Epithelial cell of esophagus (primary cell): Measurements from ENCODE around the gene FAM131A.
A peak's percentile ranks its signal among the peaks of the same experiment; 100 is the strongest.

Experiments
- DNase-seq: peaks from one replicate; pipeline ENCODE4 v3.0.0; 2010; ENCODE audit warnings: low read depth
- H3K4me3 ChIP-seq: 2 replicates; pipeline ENCODE4 v1.5.1; 2011; ENCODE audit warnings: mild to moderate bottlenecking, low read length, control low read depth
- TF ChIP-seq, protein P1 (sequence below): IDR thresholded peaks from 2 replicates; pipeline ENCODE4 v1.5.1; 2011; ENCODE audit warnings: low read depth, mild to moderate bottlenecking, low read length, control low read depth, inconsistent platforms; ENCODE audit not compliant: insufficient read depth; ENCODE audit errors: missing control alignments

Gene FAM131A

DNA sequence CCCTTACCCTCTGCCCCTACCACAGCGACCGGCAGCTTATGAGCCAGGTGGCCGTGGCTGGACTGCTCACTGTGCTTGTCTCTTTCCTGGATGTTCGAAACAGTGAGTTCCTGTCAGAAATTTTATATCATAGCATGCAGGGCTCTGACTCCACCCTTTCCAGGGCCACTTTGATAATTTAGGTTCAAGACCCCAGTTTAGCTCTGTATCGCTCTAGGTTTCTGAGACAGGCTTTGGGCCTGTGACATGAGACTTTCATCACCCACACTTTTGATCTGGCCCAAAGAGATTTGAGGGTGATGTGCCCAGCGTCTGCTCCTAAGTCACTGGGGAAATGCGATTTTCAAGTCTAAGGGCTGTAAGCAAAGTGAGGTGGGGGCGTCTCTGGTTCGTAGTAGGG lies 29.5 kb upstream of the FAM131A start:
- H3K4me3 ChIP-seq: no peak overlapping the region
- DNase-seq: no peak
- TF ChIP-seq, protein P1, sequence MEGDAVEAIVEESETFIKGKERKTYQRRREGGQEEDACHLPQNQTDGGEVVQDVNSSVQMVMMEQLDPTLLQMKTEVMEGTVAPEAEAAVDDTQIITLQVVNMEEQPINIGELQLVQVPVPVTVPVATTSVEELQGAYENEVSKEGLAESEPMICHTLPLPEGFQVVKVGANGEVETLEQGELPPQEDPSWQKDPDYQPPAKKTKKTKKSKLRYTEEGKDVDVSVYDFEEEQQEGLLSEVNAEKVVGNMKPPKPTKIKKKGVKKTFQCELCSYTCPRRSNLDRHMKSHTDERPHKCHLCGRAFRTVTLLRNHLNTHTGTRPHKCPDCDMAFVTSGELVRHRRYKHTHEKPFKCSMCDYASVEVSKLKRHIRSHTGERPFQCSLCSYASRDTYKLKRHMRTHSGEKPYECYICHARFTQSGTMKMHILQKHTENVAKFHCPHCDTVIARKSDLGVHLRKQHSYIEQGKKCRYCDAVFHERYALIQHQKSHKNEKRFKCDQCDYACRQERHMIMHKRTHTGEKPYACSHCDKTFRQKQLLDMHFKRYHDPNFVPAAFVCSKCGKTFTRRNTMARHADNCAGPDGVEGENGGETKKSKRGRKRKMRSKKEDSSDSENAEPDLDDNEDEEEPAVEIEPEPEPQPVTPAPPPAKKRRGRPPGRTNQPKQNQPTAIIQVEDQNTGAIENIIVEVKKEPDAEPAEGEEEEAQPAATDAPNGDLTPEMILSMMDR: no peak

DNA sequence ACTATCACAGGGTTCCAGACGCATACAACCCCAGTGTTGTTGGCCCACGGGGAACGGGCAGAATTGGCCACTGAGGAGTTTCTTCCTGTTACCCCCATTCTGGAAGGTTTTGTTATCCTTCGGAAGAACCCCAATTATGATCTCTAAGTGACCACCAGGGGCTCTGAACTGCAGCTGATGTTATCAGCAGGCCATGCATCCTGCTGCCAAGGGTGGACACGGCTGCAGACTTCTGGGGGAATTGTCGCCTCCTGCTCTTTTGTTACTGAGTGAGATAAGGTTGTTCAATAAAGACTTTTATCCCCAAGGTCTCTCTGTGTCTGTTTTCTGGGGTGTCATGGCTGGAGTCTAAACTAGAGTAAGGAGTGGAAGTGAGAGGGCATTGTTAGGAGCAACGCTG lies 28.7 kb upstream of the FAM131A start:
- TF ChIP-seq, protein P1: no peak
- no peak overlapping the region for H3K4me3 ChIP-seq
- DNase-seq: no peak

DNA sequence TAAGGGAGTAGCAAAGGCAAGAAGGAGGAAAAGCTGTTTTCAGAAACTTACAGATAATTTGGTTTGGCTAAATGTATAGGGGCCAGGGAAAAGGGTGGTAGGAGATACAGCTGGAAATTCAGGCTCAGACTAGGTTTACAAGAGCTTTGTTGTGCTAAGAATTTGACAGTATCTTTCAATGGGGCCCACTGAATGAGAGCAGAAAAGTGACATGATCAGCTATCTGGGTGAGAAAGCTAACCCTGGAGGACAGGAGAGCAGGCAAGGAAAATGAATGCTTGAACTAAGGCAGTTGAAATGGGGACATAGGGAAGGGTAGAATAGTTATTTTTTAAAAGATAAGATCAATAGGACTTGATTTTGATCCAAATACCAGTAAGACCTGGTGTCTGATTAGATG lies 25.8 kb upstream of the FAM131A start:
- H3K4me3 ChIP-seq: no peak overlapping the region
- no peak for DNase-seq
- TF ChIP-seq, protein P1: no peak

DNA sequence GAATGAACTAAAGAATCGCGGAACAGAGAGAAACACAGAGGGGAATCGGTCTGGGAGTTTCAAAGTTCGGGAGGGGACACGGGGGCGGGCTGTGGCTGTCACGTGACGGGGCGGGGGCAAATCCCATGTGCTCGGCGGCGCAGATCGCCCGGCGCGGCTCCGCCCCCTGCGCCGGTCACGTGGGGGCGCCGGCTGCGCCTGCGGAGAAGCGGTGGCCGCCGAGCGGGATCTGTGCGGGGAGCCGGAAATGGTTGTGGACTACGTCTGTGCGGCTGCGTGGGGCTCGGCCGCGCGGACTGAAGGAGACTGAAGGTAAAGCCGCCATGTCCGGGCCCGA lies 23.1 kb upstream of the FAM131A start, which contains the start of gene EIF4G1:
Gene EIF4G1, plus strand, starts transcription at position 244 of the 337 bp plus-strand sequence. CDS start 1,191 bp downstream, outside the sequence.
- DNase-seq: peak; percentile 96
- H3K4me3 ChIP-seq: peak within 1 kb of the TSS; percentile 88
- TF ChIP-seq, protein P1: no peak

DNA sequence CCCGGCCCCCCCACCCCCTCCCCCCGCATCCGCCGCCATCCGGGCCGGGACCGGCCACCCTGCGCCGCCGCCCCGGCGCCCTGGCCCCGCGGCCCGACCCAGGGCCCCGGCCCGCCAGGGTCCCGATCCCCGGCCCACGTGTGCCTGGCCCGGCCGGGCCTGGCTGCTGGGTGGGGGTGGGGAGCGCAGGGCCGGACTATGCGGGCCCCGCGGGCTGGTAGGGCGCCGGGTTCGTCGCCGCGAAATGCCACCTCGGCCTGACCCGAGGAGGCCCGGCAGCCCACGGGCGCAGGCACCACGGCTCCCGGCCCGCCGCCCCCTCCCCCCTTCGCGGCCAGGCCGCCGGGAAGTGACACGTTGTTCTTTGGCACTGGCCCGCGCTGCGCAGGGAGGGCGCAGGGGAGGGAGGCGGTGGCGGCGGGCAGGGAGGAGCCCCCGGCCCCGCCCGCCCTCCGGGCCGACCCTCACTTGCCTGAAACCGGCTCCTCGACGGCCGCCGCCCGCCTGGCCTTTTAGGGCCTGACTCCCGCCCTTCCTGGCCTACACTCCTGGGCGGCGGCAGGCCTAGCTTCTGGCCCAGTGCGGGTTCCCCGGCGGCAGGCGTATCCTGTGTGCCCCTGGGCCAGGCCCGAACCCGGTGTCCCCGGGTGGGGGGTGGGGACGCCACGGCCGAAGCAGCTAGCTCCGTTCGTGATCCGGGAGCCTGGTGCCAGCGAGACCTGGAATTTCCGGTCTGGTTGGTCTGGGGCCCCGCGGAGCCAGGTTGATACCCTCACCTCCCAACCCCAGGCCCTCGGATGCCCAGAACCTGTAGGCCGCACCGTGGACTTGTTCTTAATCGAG lies 22.5 kb upstream of the FAM131A start:
- peak overlapping the region; percentile 88 for H3K4me3 ChIP-seq
- peak; percentile 66 for DNase-seq
- TF ChIP-seq, protein P1: no peak

DNA sequence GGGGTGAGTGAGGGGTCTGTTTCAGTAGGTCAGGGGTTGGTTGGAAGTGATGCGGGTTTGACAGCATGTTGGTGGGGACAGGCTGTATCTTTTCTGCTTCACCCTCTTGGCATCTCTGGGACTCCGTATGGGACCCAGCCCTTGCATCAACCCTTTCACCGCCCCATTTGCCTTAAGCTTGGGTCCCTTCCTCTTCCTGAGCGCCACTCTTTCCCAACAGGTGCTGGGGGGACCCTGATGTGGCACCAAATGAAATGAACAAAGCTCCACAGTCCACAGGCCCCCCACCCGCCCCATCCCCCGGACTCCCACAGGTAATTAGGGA lies 21.9 kb upstream of the FAM131A start:
- H3K4me3 ChIP-seq: peak overlapping the region; percentile 88
- TF ChIP-seq, protein P1: no peak
- DNase-seq: no peak
